SIG-M5 (cell line): ENCODE measurements around the gene TSR3.

ENCODE experiments used
- DNase-seq: peaks from one replicate; lab custom pipeline; 2025; lab: John Stamatoyannopoulos, UW

TSR3 gene

DNA sequence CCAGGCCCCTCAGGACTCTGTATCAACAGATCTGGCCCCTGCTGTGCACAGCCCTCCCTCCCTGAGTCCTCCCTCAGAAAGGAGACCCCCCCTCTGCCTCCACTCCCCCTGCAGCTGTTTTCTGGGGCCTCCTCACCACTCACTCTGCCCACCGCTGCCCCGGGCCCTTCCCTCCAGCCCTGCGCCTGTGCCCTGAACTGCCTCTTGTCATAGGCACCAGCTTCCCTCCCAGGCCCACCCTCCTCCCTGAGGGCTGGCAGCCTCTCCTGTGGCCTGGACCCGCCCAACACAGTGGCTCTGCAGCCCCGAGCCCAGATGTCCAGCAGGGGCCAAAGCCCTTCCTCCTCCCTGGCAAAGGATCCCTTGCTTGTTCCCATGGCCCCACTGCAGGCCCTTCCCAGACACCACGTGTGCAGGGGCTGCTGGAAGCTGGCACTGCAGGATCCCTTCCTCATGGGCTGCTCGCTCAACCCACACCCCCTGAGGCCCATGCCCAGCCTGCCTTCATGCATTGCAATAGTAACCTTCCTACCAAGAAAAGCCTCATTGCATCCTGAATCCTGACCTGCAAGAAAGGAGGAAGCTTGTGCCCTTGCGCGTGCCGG, 25.8 kb upstream of the TSR3 start:
- DNase-seq = no peak

DNA sequence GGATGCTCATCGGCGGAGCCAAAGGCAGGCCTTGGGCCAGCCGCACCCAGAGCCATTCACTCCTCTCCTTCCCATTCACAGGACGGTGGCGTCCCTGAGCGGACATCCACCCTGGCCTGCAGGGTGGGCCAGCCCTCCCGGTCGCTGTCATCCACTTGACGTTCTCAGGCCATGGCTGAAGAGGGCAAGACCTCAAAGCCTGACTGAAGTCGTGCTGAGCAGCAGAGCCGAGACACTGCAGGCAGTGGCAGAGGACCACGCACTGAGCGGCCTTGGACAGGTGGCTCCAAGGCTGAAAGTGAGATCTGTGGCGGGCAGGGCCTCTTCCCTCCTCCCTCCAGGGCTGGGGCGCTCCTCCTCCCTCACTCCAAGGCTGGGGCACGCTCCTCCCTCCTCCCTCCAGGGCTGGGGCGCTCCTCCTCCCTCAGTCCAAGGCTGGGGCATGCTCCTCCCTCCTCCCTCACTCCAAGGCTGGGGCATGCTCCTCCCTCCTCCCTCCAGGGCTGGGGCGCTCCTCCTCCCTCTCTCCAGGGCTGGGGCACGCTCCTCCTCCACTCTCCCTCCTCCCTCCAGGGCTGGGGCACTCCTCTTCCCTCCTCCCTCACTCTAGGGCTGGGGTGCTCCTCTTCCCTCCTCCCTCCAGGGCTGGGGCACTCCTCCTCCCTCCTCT, 24.2 kb upstream of the TSR3 start:
- DNase-seq = no peak

DNA sequence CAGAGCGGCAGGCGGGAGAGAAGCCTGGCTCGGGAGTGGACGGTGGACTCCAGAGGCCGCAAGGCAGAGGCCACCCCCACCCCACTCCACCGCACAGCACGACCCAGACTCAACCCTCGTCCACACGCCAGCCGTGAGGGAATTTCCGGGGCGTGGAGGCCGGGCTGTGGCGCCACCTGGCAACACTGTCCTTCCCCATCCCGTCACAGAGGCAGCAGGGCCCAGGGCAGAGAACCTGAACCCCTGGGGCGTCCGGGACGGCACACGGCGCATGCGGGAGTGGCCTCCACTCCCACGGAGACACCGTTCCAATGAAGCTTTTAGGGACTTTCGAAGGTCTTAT, 23.6 kb upstream of the TSR3 start:
- no peak for DNase-seq

DNA sequence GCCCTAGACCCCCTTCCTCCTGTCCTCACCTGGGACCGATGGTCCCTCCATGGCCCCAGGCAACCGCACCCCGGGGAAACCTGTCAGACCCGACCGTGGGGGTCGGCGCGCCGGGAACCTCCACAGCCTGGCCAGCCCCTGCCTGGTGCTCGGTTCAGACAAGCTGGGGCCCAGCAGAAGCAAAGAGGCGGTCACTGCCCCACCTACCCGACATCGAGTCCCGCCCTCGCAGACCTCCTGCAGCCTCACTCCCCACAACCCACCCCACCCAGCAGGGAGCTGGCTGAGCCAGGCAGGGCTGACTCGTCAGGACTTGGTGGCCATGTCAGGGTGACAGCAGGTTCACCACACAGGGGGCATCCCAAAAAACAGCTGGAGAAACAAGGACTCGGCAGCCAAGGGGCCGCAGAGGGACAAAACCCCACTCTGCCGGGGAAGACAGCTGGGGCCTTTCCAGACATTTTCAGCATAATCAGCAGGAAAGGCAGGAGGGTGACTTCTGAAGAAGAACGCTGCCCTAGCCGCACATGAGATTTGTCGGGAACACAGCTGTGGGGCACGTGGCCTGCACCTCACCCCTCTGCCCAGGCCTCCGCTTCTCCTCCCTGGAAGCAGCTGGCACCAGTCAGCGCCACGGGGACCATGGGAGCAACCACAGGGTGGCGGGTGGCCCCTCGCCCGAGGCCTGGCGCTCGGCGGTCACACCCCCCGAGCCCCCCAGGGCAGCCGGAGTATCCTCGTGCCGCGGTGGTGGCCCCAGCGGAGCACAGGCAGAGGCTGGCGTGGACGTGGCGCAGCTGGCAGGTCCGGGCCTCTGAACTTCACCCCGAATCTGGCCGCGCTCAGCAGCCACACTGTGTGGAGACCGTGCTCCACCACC, 23.0 kb upstream of the TSR3 start:
- DNase-seq = no peak

DNA sequence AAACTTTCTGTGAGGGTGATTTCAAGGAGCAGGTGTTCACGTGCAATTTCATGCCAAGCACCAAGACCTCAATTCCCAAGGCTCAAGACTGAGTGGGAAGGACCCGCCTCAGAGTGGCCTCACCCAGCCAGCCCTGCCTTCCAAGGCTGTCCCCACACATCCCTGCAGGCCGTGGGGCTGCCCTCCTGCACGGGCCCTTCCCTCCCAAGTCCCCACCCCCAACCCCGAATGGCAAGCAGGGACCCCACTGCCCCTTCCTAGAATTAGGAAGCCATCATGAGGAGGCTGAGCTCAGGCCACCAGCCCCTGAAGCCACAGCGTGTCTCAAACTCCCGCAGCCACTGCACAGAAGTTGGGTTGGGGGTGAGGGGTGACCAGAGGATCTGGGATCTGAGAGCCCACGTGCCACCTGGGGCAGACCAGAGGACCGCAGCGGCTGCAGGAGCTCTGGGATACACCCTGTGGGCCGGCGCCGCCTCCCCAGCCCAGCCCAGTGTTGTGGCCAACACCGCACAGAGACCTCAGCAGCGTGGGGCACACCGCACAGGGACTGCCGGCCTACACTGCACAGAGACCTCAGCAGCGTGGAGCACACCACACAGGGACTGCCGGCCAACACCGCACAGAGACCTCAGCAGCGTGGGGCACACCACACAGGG, 20.7 kb upstream of the TSR3 start:
- DNase-seq = no peak

DNA sequence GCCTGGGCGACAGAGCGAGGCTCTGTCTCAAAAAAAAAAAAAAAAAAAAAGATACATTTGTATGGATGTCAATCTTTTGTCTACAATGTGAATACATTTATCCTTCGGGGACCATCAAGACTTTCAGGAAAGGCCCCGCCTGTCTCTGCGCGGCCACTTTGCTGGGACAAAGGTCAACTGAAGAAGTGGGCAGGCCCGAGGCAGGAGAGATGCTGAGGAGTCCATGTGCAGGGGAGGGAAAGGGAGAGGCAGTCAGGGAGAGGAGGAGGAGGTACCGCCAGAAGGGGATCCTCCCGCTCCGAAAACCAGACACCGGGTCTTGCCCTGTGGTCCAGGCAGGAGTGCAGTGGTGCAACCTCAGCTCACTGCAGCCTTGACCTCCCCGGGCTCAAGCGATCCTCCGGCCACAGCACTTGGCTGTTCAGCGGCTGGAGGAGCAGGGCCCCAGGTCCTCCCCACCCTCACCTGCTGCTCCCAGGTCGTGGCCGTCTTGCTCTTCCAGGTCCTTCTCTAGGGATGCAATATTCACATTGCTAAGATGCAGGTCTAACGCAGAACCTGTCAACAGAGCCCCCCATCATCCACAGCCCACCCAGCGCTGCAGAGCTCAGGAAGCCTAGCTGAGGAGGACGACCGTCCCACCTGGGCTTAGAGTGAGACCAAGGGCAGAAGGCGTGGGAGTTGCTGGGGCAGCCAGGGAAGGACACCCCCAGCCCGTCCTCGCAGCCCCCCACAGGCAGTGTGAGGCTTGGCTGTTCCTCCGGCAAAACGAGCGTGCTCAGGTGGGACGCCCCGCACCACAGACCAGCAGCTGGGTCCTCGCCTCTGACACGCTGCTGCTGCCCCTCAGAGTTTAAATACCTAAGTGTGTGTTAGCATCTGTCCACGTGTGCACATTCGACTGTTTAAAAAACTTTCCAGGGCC, 19.6 kb upstream of the TSR3 start:
- no peak for DNase-seq

DNA sequence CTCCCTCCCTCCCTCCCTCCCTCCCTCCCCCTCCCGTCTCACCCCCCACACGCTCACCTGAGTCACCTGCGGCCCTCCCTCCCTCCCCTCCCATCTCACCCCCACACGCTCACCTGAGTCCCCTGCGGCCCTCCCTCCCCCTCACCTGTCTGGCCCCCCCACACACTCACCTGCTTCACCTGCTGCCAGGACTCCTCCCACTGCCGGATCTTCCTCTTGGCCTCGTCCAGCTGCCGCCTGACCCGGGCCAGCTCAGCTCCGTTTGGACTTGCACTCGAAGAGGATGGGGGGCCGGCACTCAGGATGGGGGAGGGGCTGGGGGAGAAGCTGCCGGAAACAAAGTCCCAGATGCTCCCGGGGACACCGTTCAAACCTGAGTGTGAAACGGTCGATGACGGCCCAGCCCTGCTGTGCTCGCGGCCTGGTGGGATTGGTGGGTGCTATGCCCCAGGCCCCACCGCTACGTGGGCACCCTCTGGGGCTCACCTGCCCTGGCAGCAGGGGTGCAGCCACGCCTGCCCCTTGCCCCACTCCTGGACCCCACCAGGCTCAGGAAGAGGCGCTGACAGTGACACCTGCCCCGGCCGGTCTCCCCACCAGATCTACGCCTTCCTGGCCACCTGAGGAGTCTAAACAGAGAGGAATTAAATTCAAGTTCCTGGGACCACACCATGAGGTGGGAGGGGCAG, 16.0 kb upstream of the TSR3 start:
- DNase-seq = no peak

DNA sequence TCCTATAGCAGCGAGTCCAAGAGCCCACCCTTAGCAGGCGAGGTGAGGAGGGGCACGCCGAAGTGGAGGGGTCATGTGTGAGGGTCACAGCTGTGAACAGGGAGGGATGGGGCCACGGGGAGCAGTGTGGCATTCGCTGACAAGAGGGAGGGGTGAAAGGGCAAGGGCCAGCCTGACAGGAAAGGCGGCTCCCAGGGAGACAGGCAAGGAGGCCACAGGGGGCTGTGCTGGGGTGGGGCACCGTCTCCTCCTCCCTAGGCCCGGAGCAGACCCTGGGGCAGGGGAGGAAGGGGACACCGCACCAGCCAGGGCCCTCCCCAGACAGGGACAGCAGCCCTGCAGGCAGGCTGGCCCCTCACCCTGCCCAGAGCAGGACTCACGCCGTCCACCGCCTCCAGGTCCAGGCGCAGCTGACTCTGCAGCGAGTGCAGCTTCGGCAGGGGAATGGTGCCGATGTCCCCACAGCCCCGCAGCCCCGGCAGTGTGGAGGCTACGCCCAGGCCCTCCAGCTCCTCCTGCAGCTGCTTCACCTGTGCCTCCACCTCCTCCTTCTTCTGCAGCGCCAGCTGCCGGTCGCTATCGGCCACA, 15.1 kb upstream of the TSR3 start:
- no peak for DNase-seq

DNA sequence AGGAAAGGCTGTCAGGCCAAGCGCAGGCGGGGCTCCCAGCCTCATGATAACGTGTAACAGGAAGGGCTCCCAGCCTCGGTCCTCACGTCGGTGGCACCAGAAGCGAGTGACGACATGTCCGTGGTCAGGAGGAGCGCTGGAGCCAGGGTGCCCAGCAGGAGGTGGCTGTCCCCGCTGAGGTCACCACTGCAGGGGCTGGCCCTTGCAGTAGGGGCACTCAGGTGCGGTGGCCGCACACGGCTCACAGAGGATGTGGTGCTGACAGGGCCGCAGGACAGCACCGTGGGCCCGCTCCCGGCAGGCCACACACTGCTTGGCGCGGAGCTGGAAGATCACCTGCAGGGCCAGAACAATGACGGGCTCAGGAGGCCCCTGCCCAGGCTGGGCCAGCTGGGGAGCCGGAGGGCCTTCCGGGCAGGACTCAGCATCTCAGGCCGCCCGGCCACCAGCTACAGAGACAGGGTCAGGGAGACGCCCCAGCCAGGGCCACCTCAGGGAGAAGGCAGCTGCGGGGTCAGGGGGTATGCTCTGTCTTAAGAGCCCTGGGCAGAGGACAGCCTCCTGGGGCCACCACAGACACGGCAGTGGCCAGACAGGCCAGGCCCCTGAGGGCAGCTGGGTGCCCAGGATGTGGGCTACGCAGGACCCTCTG, 14.5 kb upstream of the TSR3 start:
- no peak for DNase-seq

DNA sequence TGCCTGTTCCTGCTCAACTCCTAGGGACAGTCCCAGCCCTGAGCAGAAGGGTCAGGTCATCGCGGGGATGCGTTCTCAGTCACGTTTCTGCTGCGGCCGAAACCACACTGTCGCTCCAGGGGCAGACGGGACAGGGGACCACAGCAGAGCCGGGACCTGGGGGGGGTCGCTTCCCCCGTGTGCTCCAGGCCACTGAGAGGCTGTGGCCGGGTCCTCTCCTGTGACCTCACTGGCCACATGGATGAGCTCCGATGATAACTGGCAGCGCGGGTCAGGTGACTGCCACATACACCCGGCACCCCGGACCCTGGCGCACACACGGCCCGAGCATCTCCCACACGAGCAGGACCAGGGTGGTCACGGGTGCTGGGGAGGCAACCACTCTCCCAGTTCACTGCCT, 12.8 kb upstream of the TSR3 start:
- DNase-seq = no peak

DNA sequence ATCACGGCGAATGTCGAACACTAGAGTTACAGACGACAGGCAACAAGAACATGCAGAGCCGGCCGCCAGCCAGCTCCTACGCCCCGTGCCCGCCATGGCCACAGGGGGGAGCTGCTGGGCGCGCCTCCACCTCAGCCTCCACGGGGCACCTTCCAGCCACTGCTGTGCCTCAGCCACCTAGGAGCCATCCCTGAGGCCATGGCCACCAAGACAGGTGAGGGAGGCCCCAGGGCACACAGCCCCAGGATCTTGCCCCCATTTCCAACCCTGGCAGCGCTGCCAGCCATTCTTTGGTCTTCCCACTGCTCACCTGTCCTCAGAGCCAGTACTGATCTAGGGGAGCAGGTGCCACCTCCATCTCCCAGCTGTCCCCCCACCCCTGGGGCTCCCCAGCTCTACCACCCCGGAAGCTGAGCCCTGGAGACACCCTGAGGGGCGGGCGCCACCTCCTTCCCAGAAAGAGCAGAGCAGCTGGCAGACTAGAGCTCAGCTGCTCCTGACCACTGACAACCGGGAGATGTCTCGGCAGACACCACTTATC, 11.9 kb upstream of the TSR3 start:
- DNase-seq = no peak

DNA sequence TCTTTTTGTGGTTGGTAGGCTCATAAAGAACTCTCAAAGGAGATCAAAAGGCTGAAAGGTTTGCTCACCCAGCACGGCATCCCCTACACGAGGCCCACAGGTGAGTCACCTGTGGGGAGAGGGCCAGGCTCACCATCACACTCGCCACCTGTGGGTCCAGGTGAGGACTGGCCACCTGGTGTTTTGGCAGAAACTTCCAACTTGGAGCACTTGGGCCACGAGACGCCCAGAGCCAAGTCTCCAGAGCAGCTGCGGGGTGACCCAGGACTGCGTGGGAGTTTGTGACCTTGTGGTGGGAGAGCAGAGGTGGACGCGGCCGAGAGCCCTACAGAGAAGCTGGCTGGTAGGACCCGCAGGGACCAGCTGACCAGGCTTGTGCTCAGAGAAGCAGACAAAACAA, 11.1 kb upstream of the TSR3 start:
- no peak for DNase-seq

DNA sequence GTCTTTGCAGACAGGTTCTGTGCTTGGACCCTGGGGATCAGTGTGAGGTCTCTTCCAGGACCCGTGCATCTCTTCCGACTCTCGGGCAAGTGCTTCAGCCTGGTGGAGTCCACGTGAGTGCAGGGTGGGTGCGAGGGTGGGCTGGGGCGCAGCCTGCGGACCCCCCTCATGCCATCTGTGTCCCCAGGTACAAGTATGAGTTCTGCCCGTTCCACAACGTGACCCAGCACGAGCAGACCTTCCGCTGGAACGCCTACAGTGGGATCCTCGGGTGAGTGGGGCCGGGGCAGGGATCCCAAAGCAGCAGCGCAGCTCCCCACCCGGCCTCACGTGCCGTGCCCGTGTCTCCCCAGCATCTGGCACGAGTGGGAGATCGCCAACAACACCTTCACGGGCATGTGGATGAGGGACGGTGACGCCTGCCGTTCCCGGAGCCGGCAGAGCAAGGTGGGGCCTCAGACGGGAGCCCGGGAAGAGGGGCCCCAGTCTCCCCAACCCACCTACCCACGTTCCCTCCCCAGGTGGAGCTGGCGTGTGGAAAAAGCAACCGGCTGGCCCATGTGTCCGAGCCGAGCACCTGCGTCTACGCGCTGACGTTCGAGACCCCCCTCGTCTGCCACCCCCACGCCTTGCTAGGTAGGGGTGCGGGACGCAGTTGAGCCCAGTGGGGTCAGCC, 10.1 kb upstream of the TSR3 start:
- no peak for DNase-seq

DNA sequence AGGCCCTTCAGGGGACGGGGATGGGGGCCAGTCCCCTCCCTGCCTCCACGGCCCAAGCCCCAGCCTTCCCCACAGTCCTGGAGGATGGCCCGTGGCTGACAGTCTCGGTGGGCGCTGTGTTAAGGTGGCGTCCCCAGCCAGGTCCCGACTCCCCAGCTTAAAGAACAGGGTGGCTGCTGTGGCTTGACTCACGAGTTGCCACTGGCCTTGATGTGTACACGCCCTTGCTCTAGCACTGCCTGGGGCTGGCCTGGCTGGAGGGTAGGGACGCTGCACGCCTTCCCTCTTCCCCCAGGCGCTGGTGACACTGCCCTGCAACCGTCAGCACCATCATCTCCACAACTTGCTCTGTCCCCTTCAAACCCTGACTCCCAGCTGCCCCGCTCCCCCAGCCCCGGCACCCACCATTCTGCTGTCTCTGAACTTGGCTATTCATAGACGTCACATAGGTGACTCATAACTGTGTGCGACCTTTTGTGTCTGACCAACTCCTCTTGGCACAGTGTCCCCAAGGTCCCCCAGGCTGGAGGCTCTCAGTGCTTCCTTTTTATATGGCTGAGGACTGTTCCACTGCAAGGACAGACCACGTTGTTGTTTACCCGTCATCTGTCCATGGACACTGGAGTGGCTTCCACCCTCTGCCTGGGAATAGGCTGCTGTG, 6.4 kb upstream of the TSR3 start:
- no peak for DNase-seq

DNA sequence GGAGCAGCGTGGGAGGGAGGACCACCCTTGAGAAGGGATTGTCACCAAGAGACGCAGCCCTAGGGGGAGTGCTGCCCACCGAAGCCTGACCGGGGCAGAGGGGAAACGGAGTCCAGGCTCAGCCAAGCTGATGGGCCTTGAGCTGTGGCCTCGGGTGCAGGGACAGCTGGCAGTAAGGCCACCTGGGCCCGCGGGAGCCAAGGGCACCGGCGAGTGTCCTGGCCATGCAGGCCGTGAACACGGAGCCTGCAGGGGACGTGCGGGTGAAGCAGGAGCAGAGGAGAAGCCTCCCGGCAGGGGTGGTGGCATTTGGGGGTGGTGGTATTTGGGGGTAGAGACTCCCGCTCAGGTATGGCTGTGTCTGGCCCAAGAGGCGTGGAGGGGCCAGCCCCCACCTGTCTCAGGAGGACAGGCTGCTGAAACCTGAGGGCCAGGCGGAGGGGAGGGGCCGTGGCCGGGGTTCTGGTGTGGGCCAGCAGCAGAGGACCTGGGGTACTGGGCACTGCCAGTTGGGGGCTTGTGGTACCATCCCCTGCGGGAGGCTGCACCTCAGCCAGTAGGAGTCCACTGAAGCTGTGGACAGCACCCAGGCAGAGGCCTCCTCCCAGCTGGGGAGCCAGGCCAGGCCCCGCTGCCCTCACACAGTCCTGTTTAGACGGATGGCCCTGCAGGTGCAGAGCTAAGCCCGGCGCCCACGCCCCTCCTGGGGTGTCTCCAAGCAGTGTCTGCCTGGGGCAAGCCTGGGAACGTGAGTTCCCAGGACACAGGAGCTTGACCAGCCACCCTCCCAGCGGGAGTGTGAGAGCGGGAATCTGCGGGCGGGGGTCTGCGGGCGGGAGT, 4.6 kb upstream of the TSR3 start:
- DNase-seq = no peak

DNA sequence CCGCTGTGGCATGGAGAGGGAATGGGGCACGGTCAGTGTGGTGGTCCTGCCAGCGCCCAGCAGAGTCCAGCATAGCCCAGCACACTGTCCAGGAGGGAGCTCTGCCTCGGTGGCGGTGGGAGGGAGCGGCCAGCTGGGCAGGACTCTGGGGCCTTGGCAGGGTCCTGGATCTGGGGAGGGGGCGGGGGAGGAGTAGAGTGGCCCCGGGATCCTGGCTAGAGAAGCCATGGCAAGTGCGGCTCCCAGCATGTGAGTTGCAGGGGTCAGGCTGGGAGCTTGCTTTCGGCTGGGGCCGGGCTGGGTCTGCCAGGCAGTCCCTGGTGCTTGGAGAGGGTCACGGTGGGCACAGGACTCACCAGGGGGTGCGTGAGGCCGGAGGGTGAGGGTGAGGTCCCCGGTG, 3.9 kb upstream of the TSR3 start:
- DNase-seq = no peak

DNA sequence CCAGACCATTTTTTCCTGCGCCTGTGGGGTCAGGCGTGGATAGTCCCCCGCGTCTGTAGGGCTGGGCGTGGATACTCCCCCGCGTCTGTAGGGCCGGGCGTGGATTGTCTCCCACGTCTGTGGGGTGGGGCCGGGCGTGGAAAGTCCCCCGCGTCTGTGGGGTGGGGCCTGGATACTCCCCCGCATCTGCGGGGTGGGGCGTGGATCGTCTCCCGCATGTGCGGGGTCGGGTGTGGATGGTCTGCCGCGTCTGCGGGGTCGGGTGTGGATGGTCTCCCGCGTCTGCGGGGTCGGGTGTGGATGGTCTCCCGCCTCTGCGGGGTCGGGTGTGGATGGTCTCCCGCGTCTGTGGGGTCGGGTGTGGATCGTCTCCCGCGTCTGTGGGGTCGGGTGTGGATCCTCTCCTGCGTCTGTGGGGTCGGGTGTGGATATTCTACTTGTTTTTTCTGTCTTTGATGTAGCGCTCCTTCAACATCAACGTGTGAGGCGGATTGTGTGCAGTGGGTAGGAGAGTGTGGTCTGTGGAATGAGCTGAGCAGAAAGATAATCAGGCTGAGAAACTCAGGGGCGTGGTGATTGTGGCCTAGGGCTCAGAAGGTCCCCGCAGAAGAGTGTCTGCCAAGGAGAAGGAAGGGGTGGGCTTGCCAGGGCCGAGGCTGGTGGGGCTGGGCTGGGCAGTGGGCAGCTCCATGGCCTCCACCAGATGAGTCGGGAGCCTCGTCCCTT, 3.3 kb upstream of the TSR3 start:
- DNase-seq = no peak
